ENCODE results near the gene SLC9A7. TPM values are rescaled to one million over a fixed set of nuclear protein-coding genes. Genes with fewer than 3 reads are reported as not detected.

The SLC9A7 gene
- total RNA-seq, 2 experiments from 2014 or later: 3.3 to 3.8 TPM

- peak; percentile 55 for DNase-seq
- H3K27ac Mint-ChIP-seq: peak overlapping the region; percentile 60
- ChIA-PET POLR2A (interaction anchor here (0.6 kb wide), 1 partner anchor 13 kb away, joined by 3 read pairs; no protein-coding TSS in a partner anchor), CTCF (interaction anchor here (0.6 to 1.9 kb wide), 2 partner anchors 61 to 743 kb away, joined by 3 to 5 read pairs; no protein-coding TSS in a partner anchor)
- H3K9me3 Mint-ChIP-seq (ENCODE audit: insufficient read depth): no peaks in the 10 kb centered on the region
- H3K27me3 Mint-ChIP-seq (ENCODE audit: low read depth): no peaks in the 10 kb centered on the region
- peak overlapping the region; percentile 79 for H3K4me3 Mint-ChIP-seq
- ATAC-seq: peak; percentile 25
- H3K36me3 Mint-ChIP-seq (ENCODE audit: low read depth): peaks cover 19% of the 10 kb centered on the region
- H3K4me1 Mint-ChIP-seq (ENCODE audit: low read depth): peaks cover 39% of the 10 kb centered on the region
Measured at GRCh38 chrX:46574774-46575381, 184.0 kb downstream of the SLC9A7 start.

GRCh38 chrX:46573892-46574773 lies 184.8 kb downstream of the SLC9A7 start:
- Mint-ChIP-seq H3K27ac (peak overlapping the region; percentile 89), H3K9me3 (ENCODE audit: insufficient read depth) (no peaks in the 10 kb centered on the region), H3K4me1 (ENCODE audit: low read depth) (peaks cover 34% of the 10 kb centered on the region), H3K27me3 (ENCODE audit: low read depth) (no peaks in the 10 kb centered on the region), H3K4me3 (peak overlapping the region; percentile 79), H3K36me3 (ENCODE audit: low read depth) (peaks cover 14% of the 10 kb centered on the region)
- peak; percentile 60 for ATAC-seq
- peak; percentile 81 for DNase-seq
- ChIA-PET POLR2A (no interaction called here), CTCF (interaction anchor here (0.6 kb wide), 1 partner anchor 742 kb away, joined by 3 read pairs; no protein-coding TSS in a partner anchor)

- H3K4me3 Mint-ChIP-seq: peak within 1 kb of the TSS; percentile 79
- no peaks in the 10 kb centered on the region for H3K27me3 Mint-ChIP-seq (ENCODE audit: low read depth)
- H3K27ac Mint-ChIP-seq: peak within 1 kb of the TSS; percentile 89
- peak; percentile 70 for DNase-seq
- ChIA-PET POLR2A (interaction anchor here (1.4 kb wide), 2 partner anchors 11 to 136 kb away, joined by 3 to 4 read pairs; no protein-coding TSS in a partner anchor), CTCF (interaction anchor here (0.7 to 1.9 kb wide), 8 partner anchors 10 to 113 kb away, joined by 3 to 17 read pairs (median 4); no protein-coding TSS in a partner anchor)
- ATAC-seq: peak; percentile 76
- no peaks in the 10 kb centered on the region for H3K9me3 Mint-ChIP-seq (ENCODE audit: insufficient read depth)
- H3K4me1 Mint-ChIP-seq (ENCODE audit: low read depth): peaks cover 32% of the 10 kb centered on the region
- peaks cover 12% of the 10 kb centered on the region for H3K36me3 Mint-ChIP-seq (ENCODE audit: low read depth)
Measured at GRCh38 chrX:46573331-46573891, 185.5 kb downstream of the SLC9A7 start, which contains the start of gene CHST7. Gene CHST7, plus strand, starts transcription at chrX:46573765. Its CDS starts 167 bp downstream, at chrX:46573932.

- ATAC-seq (no peak), DNase-seq (peak; percentile 21)
- H3K27ac Mint-ChIP-seq: peak overlapping the region; percentile 89
- H3K9me3 Mint-ChIP-seq (ENCODE audit: insufficient read depth): no peaks in the 10 kb centered on the region
- CTCF ChIA-PET: interaction anchor here (0.7 to 1.9 kb wide), 15 partner anchors 10 to 171 kb away, joined by 3 to 17 read pairs (median 4); no protein-coding TSS in a partner anchor
- H3K4me1 Mint-ChIP-seq (ENCODE audit: low read depth): peaks cover 28% of the 10 kb centered on the region
- peak overlapping the region; percentile 79 for H3K4me3 Mint-ChIP-seq
- peaks cover 9% of the 10 kb centered on the region for H3K36me3 Mint-ChIP-seq (ENCODE audit: low read depth)
- H3K27me3 Mint-ChIP-seq (ENCODE audit: low read depth): no peaks in the 10 kb centered on the region
- POLR2A ChIA-PET: interaction anchor here (0.8 to 1.4 kb wide), 4 partner anchors 10 to 137 kb away, joined by 3 to 4 read pairs (median 4); no protein-coding TSS in a partner anchor
Measured at GRCh38 chrX:46572340-46572936, 186.5 kb downstream of the SLC9A7 start.

GRCh38 chrX:46571423-46572339 lies 187.2 kb downstream of the SLC9A7 start:
- Mint-ChIP-seq H3K9me3 (ENCODE audit: insufficient read depth) (no peaks in the 10 kb centered on the region), H3K27me3 (ENCODE audit: low read depth) (no peaks in the 10 kb centered on the region), H3K27ac (peak overlapping the region; percentile 89), H3K4me3 (peak overlapping the region; percentile 79), H3K4me1 (ENCODE audit: low read depth) (peaks cover 27% of the 10 kb centered on the region), H3K36me3 (ENCODE audit: low read depth) (peaks cover 5% of the 10 kb centered on the region)
- DNase-seq (no peak), ATAC-seq (no peak)
- POLR2A ChIA-PET: interaction anchor here (0.8 to 1.4 kb wide), 3 partner anchors 27 to 138 kb away, joined by 3 to 4 read pairs (median 3); no protein-coding TSS in a partner anchor
- CTCF ChIA-PET: interaction anchor here (0.7 to 1.9 kb wide), 11 partner anchors 9 to 172 kb away, joined by 3 to 17 read pairs (median 4); no protein-coding TSS in a partner anchor

- ChIA-PET CTCF (no interaction called here), POLR2A (interaction anchor here (0.5 kb wide), 1 partner anchor 19 kb away, joined by 4 read pairs; no protein-coding TSS in a partner anchor)
- Mint-ChIP-seq H3K9me3 (ENCODE audit: insufficient read depth) (no peaks in the 10 kb centered on the region), H3K36me3 (ENCODE audit: low read depth) (no peaks in the 10 kb centered on the region), H3K27me3 (ENCODE audit: low read depth) (no peaks in the 10 kb centered on the region), H3K4me1 (ENCODE audit: low read depth) (peaks cover 18% of the 10 kb centered on the region), H3K4me3 (no peak overlapping the region), H3K27ac (no peak overlapping the region)
- no peak for DNase-seq
- no peak for ATAC-seq
Measured at GRCh38 chrX:46569621-46570020, 189.3 kb downstream of the SLC9A7 start.

- Mint-ChIP-seq H3K4me1 (ENCODE audit: low read depth) (peaks cover 12% of the 10 kb centered on the region), H3K4me3 (no peak overlapping the region), H3K36me3 (ENCODE audit: low read depth) (peaks cover 2% of the 10 kb centered on the region), H3K27ac (no peak overlapping the region), H3K9me3 (ENCODE audit: insufficient read depth) (no peaks in the 10 kb centered on the region), H3K27me3 (ENCODE audit: low read depth) (no peaks in the 10 kb centered on the region)
- ATAC-seq: no peak
- DNase-seq: no peak
- POLR2A ChIA-PET: no interaction called here
- CTCF ChIA-PET: interaction anchor here (0.6 kb wide), 1 partner anchor 1033 kb away, joined by 4 read pairs; no protein-coding TSS in a partner anchor
Measured at GRCh38 chrX:46567388-46567787, 191.5 kb downstream of the SLC9A7 start.

GRCh38 chrX:46561824-46562657 lies 196.9 kb downstream of the SLC9A7 start:
- H3K9me3 Mint-ChIP-seq (ENCODE audit: insufficient read depth): no peaks in the 10 kb centered on the region
- peaks cover 2% of the 10 kb centered on the region for H3K36me3 Mint-ChIP-seq (ENCODE audit: low read depth)
- H3K27me3 Mint-ChIP-seq (ENCODE audit: low read depth): no peaks in the 10 kb centered on the region
- H3K4me3 Mint-ChIP-seq: no peak overlapping the region
- peaks cover 16% of the 10 kb centered on the region for H3K4me1 Mint-ChIP-seq (ENCODE audit: low read depth)
- CTCF ChIA-PET: interaction anchor here (1.1 to 2.0 kb wide), 3 partner anchors 11 to 124 kb away, joined by 3 to 17 read pairs (median 5); no protein-coding TSS in a partner anchor
- POLR2A ChIA-PET: interaction anchor here (0.7 to 1.8 kb wide), 2 partner anchors 11 to 125 kb away, joined by 3 to 4 read pairs; no protein-coding TSS in a partner anchor
- DNase-seq: peak; percentile 40
- H3K27ac Mint-ChIP-seq: peak overlapping the region; percentile 16
- ATAC-seq: peak; percentile 69

GRCh38 chrX:46559062-46559461 lies 199.9 kb downstream of the SLC9A7 start:
- ATAC-seq: no peak
- no peak for DNase-seq
- no peak overlapping the region for H3K27ac Mint-ChIP-seq
- ChIA-PET POLR2A (no interaction called here), CTCF (no interaction called here)
- H3K9me3 Mint-ChIP-seq (ENCODE audit: insufficient read depth): no peaks in the 10 kb centered on the region
- no peaks in the 10 kb centered on the region for H3K36me3 Mint-ChIP-seq (ENCODE audit: low read depth)
- H3K4me3 Mint-ChIP-seq: no peak overlapping the region
- no peaks in the 10 kb centered on the region for H3K27me3 Mint-ChIP-seq (ENCODE audit: low read depth)
- H3K4me1 Mint-ChIP-seq (ENCODE audit: low read depth): peaks cover 16% of the 10 kb centered on the region

Measured in activated CD8-positive, alpha-beta T cell treated with anti-CD3 and anti-CD28 coated beads, Interleukin-2, amount 10 ng/mL, durations not matched to agents 7 days and 5 days (primary cell).